ENCODE results near the gene SLC35F1. TPM values are rescaled to one million over a fixed set of nuclear protein-coding genes. Genes with fewer than 3 reads are reported as not detected.
"Not testable (repeated sequence)": the region's sequence is repeated elsewhere in the genome, so short reads cannot be mapped to it uniquely, and the experiment has no call there.

The SLC35F1 gene
- total RNA-seq, 4 donors from 2014 or later: 0.08 to 0.57 (median 0.09) TPM

GRCh38 chr6:118012944-118013343 lies 105.9 kb downstream of the SLC35F1 start:
- Histone ChIP-seq H3K9me3 (no peaks in the 10 kb centered on the region), H3K4me3 (no peak overlapping the region), H3K36me3 (no peaks in the 10 kb centered on the region), H3K27ac (no peak overlapping the region), H3K4me1 (no peaks in the 10 kb centered on the region), H3K27me3 (no peaks in the 10 kb centered on the region)
- 28 to 33% methylated on average over 3 to 5 of the region's 5 CpGs for WGBS, 2 donors
- DNase-seq: no peak
- intact Hi-C loops (cut with DNase I): no loop called here
- no peak for TF ChIP-seq CTCF (IDR thresholded peaks at IDR 0.05)
- TF ChIP-seq POLR2A (IDR thresholded peaks at IDR 0.05): no peak

GRCh38 chr6:118016532-118016931 lies 109.5 kb downstream of the SLC35F1 start:
- Histone ChIP-seq H3K36me3 (no peaks in the 10 kb centered on the region), H3K4me1 (no peaks in the 10 kb centered on the region), H3K4me3 (no peak overlapping the region), H3K9me3 (no peaks in the 10 kb centered on the region), H3K27ac (no peak overlapping the region), H3K27me3 (no peaks in the 10 kb centered on the region)
- DNase-seq: no peak
- intact Hi-C loops (cut with DNase I): no loop called here
- WGBS, 2 donors: 87 to 98% methylated on average over 2 of the region's 2 CpGs
- no peak for TF ChIP-seq POLR2A (IDR thresholded peaks at IDR 0.05)

GRCh38 chr6:118017301-118017848 lies 110.3 kb downstream of the SLC35F1 start:
- Histone ChIP-seq H3K27me3 (no peaks in the 10 kb centered on the region), H3K36me3 (no peaks in the 10 kb centered on the region), H3K4me3 (no peak overlapping the region), H3K9me3 (no peaks in the 10 kb centered on the region), H3K27ac (no peak overlapping the region), H3K4me1 (no peaks in the 10 kb centered on the region)
- 23 to 24% methylated on average over 2 of the region's 2 CpGs for WGBS, 2 donors
- DNase-seq: no peak
- TF ChIP-seq CTCF (IDR thresholded peaks at IDR 0.05): no peak
- TF ChIP-seq POLR2A (IDR thresholded peaks at IDR 0.05): no peak
- intact Hi-C loops (cut with DNase I): no loop called here

- intact Hi-C loops (cut with DNase I): no loop called here
- no peak for DNase-seq
- WGBS, 2 donors: 75 to 82% methylated on average over 3 of the region's 3 CpGs
- Histone ChIP-seq H3K27me3 (no peaks in the 10 kb centered on the region), H3K4me3 (no peak overlapping the region), H3K9me3 (no peaks in the 10 kb centered on the region), H3K4me1 (no peaks in the 10 kb centered on the region), H3K36me3 (no peaks in the 10 kb centered on the region), H3K27ac (no peak overlapping the region)
- no peak for TF ChIP-seq POLR2A (IDR thresholded peaks at IDR 0.05)
- TF ChIP-seq CTCF (IDR thresholded peaks at IDR 0.05): no peak
These were observed 116.7 kb downstream of the SLC35F1 start for GRCh38 chr6:118023771-118024170.

GRCh38 chr6:118029967-118030366 lies 122.9 kb downstream of the SLC35F1 start:
- Histone ChIP-seq H3K4me1 (no peaks in the 10 kb centered on the region), H3K27me3 (no peaks in the 10 kb centered on the region), H3K9me3 (no peaks in the 10 kb centered on the region), H3K4me3 (no peak overlapping the region), H3K27ac (no peak overlapping the region), H3K36me3 (no peaks in the 10 kb centered on the region)
- intact Hi-C loops (cut with DNase I): no loop called here
- WGBS, 2 donors: 66 to 67% methylated on average over 4 of the region's 4 CpGs
- no peak for DNase-seq
- no peak for TF ChIP-seq POLR2A (IDR thresholded peaks at IDR 0.05)
- no peak for TF ChIP-seq CTCF (IDR thresholded peaks at IDR 0.05)

GRCh38 chr6:118037479-118037878 lies 130.4 kb downstream of the SLC35F1 start:
- H3K4me1 ChIP-seq; H3K9me3 ChIP-seq; H3K27me3 ChIP-seq; H3K36me3 ChIP-seq; H3K4me3 ChIP-seq; H3K27ac ChIP-seq; DNase-seq; intact Hi-C loops (cut with DNase I): not testable (repeated sequence)
- 74 to 86% methylated on average over 3 of the region's 3 CpGs for WGBS, 2 donors
